Activated T-helper 9 cell treated with anti-CD3 and anti-CD28 coated beads, Interleukin-2, amount 50 U/mL, for 16 hours (primary cell): Measurements from ENCODE around the gene ANAPC16.
"Not testable (repeated sequence)": the region's sequence is repeated elsewhere in the genome, so short reads cannot be mapped to it uniquely, and the experiment has no call there.

Experiments
- DNase-seq: peaks from one replicate; pipeline ENCODE4 v3.0.0-alpha.2; 2020; ENCODE audit warnings: low read depth

The ANAPC16 gene

GRCh38 chr10:72215611-72216549 lies at the start of gene ANAPC16, which contains the start of gene ASCC1:
Gene ANAPC16 (plus strand): TSS chr10:72216012. CDS start chr10:72223915, 7,903 bp downstream.
Gene ASCC1 (minus strand): TSS chr10:72216276. CDS start chr10:72213298, 2,978 bp downstream.
- DNase-seq: peak; percentile 93

- DNase-seq: no peak
These were observed 48.7 kb upstream of the ANAPC16 start for GRCh38 chr10:72167118-72167517.

GRCh38 chr10:72170263-72170662 lies 45.5 kb upstream of the ANAPC16 start:
- no peak for DNase-seq

GRCh38 chr10:72170733-72171132 lies 45.1 kb upstream of the ANAPC16 start:
- DNase-seq: no peak

- no peak for DNase-seq
These were observed 44.6 kb upstream of the ANAPC16 start for GRCh38 chr10:72171175-72171630.

- no peak for DNase-seq
These were observed 42.6 kb upstream of the ANAPC16 start for GRCh38 chr10:72173262-72173618.

- no peak for DNase-seq
These were observed 42.1 kb upstream of the ANAPC16 start for GRCh38 chr10:72173619-72174296.

GRCh38 chr10:72174297-72174662 lies 41.5 kb upstream of the ANAPC16 start:
- no peak for DNase-seq

- DNase-seq: no peak
These were observed 40.7 kb upstream of the ANAPC16 start for GRCh38 chr10:72175149-72175548.

GRCh38 chr10:72176701-72177100 lies 39.1 kb upstream of the ANAPC16 start:
- DNase-seq: no peak

GRCh38 chr10:72177454-72177853 lies 38.4 kb upstream of the ANAPC16 start:
- DNase-seq: no peak

- DNase-seq: no peak
These were observed 31.7 kb upstream of the ANAPC16 start for GRCh38 chr10:72184156-72184555.

- DNase-seq: no peak
These were observed 29.4 kb upstream of the ANAPC16 start for GRCh38 chr10:72186258-72186981.

GRCh38 chr10:72186982-72187330 lies 28.9 kb upstream of the ANAPC16 start:
- no peak for DNase-seq

- DNase-seq: no peak
These were observed 20.9 kb upstream of the ANAPC16 start for GRCh38 chr10:72194949-72195348.

GRCh38 chr10:72200883-72201282 lies 14.9 kb upstream of the ANAPC16 start:
- DNase-seq: no peak

GRCh38 chr10:72201293-72201692 lies 14.5 kb upstream of the ANAPC16 start:
- no peak for DNase-seq

GRCh38 chr10:72204296-72204695 lies 11.5 kb upstream of the ANAPC16 start:
- no peak for DNase-seq

- no peak for DNase-seq
These were observed 11.1 kb upstream of the ANAPC16 start for GRCh38 chr10:72204724-72205123.

GRCh38 chr10:72206511-72207229 lies 9.1 kb upstream of the ANAPC16 start:
- DNase-seq: no peak

- DNase-seq: not testable (repeated sequence)
These were observed 7.3 kb upstream of the ANAPC16 start for GRCh38 chr10:72208526-72208925.

- DNase-seq: not testable (repeated sequence)
These were observed 4.4 kb upstream of the ANAPC16 start for GRCh38 chr10:72211381-72211780.
